GM12878 (cell line): Measurements from ENCODE around the gene OPRM1. TPM values are rescaled to one million over a fixed set of nuclear protein-coding genes. Genes with fewer than 3 reads are reported as not detected.

Source experiments
- HDAC2 ChIP-seq: fragments of 200-600 bp; sonication (generic); IDR thresholded peaks from 2 replicates; pipeline ENCODE4 v1.6.1; 2017
- KAT2A ChIP-seq: conservative IDR thresholded peaks from 2 replicates; pipeline ENCODE4 v1.6.1; 2011; ENCODE audit warnings: low read depth, low read length; ENCODE audit not compliant: control insufficient read depth
- MXI1 ChIP-seq: fragments of 150-350 bp; IDR thresholded peaks from 2 replicates; pipeline ENCODE4 v1.6.1; 2011; ENCODE audit warnings: low read depth, mild to moderate bottlenecking, inconsistent platforms, low read length, improper control_type of control experiment
- SMC3 ChIP-seq: IDR thresholded peaks from 2 replicates; pipeline ENCODE4 v1.6.1; 2011; ENCODE audit warnings: low read length, improper control_type of control experiment, borderline replicate concordance
- polyA plus RNA-seq, 11 experiments: library from polyadenylated mRNA; depleted of rRNA in 4 of 11; unstranded in 6 of 11; stranded (reverse) in 5 of 11; fragments of >200 nt; fragmentation: Nextera tagmentation in 4 of 11; fragmentation: Illumina TruSeq in 1 of 11; extraction: Ambion mirVana in 4 of 11; extraction: Trizol in 1 of 11; gene quantifications; 1 replicate in 1 of 11; 2 replicates in 10 of 11; pipeline versions ENCODE4 v1.2.1 to v1.2.3, GENCODE V29; 2011 to 2016; ENCODE audit warnings: inconsistent platforms in 2 of 11, missing spikeins in 2 of 11, low read depth in 1 of 11
- total RNA-seq, 4 experiments: library from RNA; depleted of rRNA in 3 of 4; stranded (reverse); fragments of >200 nt in 3 of 4; fragmentation: Illumina TruSeq in 1 of 4; extraction: Trizol in 1 of 4; gene quantifications; 2 replicates each; pipeline versions ENCODE4 v1.2.1 to v1.2.3, GENCODE V29; 2013 to 2021
- TF ChIP-seq, protein P1 (sequence below): IDR thresholded peaks from 2 replicates; pipeline ENCODE4 v1.6.1; 2012; ENCODE audit warnings: improper control_type of control experiment, low read depth, low read length; ENCODE audit not compliant: insufficient replicate concordance
- TF ChIP-seq, protein P2 (sequence below): fragments of 150-350 bp; IDR thresholded peaks from 2 replicates; pipeline ENCODE4 v1.6.1; 2016; ENCODE audit warnings: low read depth, low read length

The OPRM1 gene
- total and polyA plus RNA-seq, 10 of the 15 experiments (the other 5 are each of a cell fraction or from before 2014, with no cell fraction given): not detected

DNA sequence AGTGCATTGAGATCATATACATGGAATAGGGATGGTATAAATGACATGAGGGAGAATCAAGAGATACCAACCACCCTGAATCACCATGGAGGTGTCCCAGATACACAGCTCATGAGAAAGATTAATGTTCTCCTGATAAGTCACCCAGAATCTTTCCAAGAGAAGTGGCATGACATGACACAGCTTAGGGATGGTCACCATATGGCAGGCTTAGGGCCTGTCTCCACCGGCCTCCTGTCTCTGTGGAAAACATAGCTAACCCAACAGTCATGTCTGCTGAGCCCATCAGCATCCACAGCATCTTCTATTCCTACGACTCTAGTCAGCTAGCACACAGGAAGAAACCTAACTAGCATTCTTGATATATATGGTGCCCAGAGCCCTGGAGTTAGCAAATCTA is 184.3 kb downstream of the OPRM1 start (continued):
- TF ChIP-seq, protein P1, sequence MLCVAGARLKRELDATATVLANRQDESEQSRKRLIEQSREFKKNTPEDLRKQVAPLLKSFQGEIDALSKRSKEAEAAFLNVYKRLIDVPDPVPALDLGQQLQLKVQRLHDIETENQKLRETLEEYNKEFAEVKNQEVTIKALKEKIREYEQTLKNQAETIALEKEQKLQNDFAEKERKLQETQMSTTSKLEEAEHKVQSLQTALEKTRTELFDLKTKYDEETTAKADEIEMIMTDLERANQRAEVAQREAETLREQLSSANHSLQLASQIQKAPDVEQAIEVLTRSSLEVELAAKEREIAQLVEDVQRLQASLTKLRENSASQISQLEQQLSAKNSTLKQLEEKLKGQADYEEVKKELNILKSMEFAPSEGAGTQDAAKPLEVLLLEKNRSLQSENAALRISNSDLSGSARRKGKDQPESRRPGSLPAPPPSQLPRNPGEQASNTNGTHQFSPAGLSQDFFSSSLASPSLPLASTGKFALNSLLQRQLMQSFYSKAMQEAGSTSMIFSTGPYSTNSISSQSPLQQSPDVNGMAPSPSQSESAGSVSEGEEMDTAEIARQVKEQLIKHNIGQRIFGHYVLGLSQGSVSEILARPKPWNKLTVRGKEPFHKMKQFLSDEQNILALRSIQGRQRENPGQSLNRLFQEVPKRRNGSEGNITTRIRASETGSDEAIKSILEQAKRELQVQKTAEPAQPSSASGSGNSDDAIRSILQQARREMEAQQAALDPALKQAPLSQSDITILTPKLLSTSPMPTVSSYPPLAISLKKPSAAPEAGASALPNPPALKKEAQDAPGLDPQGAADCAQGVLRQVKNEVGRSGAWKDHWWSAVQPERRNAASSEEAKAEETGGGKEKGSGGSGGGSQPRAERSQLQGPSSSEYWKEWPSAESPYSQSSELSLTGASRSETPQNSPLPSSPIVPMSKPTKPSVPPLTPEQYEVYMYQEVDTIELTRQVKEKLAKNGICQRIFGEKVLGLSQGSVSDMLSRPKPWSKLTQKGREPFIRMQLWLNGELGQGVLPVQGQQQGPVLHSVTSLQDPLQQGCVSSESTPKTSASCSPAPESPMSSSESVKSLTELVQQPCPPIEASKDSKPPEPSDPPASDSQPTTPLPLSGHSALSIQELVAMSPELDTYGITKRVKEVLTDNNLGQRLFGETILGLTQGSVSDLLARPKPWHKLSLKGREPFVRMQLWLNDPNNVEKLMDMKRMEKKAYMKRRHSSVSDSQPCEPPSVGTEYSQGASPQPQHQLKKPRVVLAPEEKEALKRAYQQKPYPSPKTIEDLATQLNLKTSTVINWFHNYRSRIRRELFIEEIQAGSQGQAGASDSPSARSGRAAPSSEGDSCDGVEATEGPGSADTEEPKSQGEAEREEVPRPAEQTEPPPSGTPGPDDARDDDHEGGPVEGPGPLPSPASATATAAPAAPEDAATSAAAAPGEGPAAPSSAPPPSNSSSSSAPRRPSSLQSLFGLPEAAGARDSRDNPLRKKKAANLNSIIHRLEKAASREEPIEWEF: no peak
- TF ChIP-seq, protein P2, sequence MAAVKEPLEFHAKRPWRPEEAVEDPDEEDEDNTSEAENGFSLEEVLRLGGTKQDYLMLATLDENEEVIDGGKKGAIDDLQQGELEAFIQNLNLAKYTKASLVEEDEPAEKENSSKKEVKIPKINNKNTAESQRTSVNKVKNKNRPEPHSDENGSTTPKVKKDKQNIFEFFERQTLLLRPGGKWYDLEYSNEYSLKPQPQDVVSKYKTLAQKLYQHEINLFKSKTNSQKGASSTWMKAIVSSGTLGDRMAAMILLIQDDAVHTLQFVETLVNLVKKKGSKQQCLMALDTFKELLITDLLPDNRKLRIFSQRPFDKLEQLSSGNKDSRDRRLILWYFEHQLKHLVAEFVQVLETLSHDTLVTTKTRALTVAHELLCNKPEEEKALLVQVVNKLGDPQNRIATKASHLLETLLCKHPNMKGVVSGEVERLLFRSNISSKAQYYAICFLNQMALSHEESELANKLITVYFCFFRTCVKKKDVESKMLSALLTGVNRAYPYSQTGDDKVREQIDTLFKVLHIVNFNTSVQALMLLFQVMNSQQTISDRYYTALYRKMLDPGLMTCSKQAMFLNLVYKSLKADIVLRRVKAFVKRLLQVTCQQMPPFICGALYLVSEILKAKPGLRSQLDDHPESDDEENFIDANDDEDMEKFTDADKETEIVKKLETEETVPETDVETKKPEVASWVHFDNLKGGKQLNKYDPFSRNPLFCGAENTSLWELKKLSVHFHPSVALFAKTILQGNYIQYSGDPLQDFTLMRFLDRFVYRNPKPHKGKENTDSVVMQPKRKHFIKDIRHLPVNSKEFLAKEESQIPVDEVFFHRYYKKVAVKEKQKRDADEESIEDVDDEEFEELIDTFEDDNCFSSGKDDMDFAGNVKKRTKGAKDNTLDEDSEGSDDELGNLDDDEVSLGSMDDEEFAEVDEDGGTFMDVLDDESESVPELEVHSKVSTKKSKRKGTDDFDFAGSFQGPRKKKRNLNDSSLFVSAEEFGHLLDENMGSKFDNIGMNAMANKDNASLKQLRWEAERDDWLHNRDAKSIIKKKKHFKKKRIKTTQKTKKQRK: no peak
- TF ChIP-seq SMC3 (no peak), MXI1 (no peak), HDAC2 (no peak), KAT2A (no peak)
- TF ChIP-seq, all 136 proteins: peak for 0
